CD4-positive, alpha-beta T cell treated with Interleukin-2 at 100 ng/mL for 4 hours (primary cell): ENCODE data around the gene PLCL2.

Source experiments
- DNase-seq: peaks from one replicate; pipeline ENCODE4 v3.0.0-alpha.2; 2020; ENCODE audit warnings: low spot score

The PLCL2 gene

DNA sequence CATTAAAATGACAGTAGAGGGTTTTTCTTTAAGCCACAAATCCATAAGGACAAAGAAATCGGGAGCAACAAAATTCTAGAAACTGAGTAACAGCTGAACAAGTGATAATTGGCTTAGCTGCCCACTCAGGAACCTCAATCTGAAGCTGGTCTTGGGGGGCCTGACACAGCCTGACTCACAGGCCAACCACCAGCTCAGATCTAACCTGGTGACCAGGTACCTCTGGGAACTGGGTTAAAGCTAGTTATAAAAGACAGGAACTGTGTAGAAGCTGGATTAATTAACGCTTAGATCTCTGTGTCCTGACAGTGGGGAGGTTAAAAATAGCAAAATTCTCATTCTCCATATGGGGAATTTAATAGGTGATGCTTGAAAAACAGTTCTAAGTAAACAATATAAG, 161.9 kb downstream of the PLCL2 start:
- no peak for DNase-seq

DNA sequence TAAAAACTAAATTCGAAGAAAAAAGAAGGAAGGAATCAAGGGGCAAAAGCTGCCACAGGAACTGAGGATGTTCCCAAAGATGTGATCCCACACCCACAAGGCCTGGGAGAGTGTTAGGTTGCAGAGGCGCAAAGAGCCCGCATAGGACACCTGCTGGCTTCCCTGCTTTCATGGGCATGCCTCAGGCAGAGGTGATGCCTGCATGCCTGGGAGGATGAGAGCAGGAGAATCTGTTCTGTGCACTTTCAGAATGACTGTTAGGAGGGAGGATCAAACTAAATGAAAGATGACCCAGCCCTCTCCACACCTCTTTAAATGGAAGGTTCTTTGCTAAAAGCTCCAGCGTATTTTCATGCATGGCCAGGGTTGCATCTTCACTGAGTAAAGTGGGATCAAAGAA, 162.4 kb downstream of the PLCL2 start:
- DNase-seq: no peak

DNA sequence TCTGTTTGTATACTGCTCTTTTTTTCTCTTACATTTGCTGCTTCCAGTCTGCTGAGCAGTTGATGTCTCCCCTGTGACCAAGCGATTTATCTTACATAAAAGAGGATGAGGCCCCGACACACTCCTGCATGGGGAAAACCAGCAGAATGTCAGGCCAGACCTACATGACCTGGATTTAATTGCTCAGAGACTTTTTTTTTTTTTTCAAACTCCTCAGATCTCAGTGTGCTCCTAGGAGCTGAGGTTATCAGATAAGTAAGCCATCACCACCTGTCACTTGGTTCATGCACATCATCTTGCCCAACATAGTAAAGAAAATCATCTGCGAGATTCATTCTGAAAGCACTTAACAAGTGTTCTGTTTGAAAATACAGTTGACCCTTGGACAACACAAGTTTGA, 163.1 kb downstream of the PLCL2 start:
- DNase-seq: no peak

DNA sequence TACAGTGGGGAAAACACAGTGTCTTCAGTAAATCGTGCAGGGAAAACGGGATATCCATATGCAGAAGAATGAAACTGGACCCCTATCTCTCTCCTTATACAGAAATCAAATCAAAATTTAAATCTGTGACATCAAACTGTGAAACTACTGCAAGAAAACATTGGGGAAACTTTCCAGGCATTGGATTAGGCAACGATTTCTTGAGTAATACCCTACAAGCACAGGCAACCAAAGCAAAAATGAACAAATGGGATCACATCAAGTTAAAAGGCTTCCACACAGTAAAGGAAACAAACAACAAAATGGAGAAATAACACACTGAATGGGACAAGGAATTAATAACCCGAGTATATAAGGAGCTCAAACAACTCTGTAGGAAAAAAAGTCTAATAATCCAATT, 165.3 kb downstream of the PLCL2 start:
- DNase-seq: no peak

DNA sequence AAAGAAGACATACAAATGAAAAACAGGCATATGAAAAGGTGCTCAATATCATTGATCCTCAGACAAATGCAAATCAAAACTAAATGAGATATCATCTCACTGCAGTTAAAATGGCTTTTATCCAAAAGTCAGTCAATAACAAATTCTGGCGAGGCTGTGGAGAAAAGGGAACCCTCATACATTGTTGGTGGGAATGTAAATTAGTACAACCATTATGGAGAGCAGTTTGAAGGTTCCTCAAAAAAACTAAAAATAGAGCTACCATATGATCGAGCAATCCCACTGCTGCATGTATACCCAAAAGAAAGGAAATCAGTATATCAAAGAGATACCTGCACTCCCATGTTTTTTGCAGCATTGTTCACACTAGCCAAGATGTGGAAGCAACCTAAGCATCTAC, 165.8 kb downstream of the PLCL2 start:
- DNase-seq: no peak

DNA sequence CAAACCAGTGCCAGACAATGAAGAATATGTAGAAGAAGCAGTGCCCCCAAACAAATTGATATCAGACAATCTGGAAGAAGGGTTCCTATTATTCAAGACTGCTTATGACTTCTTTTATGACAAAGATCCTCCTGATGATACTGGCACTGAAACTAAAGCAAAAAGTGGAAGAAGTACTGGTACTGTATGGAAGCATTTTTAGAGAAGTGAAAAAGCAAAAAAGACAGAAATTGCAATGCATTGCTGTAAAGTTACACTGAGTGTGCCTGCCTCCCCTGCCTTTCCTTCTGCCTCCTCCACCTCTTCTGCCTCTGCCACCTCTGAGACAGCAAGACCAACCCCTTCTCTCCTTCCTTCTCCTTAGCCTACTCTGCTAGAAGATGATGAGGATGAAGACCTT, 167.6 kb downstream of the PLCL2 start:
- DNase-seq: no peak

DNA sequence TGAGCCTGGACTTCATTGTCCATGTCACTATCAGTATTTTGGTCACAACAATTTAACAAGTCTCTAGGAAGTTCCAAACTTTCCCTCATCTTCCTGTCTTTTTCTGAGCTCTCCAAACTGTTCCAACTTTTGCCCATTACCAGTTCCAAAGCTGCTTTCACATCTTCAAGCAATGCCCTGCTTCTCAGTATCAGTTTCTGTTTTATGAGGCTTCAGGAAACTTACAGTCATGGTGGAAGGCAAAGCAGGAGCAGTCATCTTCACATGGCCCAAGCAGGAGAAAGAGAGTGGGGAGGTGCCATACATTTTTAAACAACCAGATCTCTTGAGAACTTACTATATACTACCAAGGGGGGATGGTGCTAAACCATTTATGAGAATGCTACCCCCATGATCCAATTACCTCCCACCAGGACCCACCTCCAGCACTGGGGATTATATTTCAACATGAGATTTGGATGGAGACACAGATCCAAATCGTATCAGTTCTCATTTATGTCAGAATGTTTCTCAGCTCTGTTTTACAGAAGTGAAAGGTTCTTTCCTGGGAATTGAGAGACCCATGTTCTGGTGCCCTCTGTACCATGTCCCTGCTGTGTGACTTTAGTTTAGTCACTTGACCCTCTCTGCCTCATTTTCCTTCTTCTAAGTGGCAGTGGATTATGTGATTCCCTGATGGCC, 169.7 kb downstream of the PLCL2 start:
- DNase-seq: no peak

DNA sequence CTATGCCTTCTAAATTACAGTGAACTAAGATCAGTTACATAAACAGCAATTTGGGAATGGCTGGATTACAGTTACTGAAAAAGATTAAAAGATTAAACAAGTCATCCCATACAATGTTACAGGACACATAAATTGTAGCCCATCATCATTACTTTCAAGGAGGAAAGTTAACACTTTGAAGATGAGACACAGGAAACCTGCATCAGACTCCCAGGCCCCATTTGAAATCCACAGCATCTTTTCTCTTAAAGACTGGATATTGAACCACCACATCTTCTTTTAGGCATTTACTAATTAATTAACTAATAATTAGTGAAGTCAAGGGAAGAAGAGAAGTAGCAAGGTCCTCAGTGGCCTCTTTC, 170.2 kb downstream of the PLCL2 start:
- DNase-seq: no peak

DNA sequence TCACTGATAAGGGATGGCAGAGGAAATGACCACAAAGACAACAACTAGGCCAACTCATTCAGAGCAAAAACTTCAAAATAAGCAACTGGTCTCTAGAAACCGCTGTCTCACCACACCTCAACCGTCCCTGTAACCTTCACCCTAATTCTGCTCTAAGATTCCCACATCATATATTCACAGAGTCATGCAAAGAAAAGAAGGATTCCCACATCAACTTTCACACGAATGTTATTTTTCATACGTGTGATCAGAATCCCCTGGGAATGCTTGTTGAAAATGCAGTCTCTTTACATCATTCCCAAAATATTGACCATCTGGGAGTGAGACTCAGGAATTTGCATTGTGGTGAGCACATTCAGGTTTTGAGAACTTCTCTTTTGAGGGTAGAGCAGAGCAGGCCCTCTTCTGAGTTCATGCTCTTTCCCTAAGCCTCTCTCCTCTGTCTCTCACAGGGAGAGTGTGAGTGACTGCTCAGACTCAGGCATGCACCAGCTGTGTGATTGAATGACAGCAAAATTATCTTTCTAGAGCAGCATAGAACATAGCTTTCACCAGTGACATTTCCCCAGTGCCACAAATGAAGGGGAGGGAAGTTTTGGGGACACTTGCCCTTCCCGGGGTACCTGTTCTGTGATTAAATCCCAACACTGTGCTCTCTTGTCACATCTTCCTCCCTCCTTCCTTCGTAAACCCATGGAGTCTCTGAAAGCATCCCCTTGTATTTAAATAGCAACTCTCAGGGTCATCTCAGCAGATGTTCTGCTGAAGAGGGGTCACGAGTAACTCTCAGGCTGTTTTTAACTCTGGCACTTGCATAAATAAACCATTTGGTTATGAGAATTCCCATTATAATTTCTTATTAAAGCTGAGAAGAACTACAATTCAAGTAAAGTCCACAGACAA, 170.9 kb downstream of the PLCL2 start:
- DNase-seq: no peak

DNA sequence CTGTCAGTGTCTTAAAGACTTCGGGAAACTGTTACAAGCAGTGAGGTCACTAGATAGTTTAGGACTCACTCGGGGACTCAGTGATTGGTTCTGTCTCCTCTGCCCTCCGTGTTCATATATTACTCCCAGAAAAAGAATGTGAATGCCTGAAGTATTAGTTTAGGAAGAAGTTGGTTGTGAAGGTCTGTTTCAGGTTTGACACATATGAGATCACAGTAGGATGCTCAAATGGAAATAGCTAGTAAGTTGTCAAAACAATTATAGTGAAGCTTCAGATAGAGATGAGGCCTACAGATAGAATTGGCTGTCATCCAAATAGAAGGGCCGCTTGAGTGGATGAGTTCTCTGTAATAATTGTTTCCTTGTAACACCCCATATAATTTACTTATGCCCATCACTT, 172.6 kb downstream of the PLCL2 start:
- DNase-seq: no peak

DNA sequence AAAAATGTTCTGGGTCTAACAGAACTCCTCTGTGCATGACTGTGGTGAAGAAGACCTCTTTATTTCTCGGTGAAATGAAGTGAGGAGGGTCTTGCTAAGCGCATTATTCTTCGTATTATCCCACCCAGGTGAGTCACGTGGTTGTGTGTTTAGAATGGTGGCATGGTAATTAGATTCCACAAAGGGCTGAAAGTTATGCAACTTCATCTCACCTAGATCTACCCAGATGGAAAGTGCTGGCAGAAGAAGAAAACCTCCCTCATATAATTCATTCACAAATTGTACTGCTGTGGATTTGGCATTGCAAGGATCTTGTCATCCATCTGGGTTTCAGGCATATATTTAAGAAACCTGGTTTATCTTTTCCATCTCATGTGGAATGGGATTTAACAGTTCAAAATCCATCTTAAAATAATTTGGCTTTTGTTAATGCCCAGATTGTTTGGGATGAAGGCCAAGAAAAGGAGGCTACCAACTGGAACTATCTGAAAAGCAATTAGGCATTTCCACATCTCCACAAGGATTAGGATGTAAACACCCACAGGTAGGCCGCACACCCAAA, 175.3 kb downstream of the PLCL2 start:
- DNase-seq: no peak

DNA sequence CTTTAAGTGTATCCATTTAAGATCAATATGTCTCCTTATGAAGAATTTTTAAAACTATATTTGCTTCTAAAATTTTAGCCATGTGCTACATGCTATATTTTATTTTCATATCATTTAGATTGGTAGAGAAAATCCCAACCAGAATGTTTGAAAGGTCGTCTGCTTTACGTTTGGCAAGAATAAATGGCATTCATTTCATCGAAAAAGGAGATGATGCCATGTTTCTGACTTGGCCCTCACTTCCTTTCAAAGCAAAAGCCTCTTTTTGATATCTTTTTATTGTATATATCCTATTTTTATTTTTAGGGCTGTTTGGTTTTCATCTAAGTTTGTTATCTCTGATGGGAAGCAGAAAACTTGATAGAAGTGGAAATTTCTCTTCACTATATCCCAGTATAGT, 176.2 kb downstream of the PLCL2 start:
- DNase-seq: no peak

DNA sequence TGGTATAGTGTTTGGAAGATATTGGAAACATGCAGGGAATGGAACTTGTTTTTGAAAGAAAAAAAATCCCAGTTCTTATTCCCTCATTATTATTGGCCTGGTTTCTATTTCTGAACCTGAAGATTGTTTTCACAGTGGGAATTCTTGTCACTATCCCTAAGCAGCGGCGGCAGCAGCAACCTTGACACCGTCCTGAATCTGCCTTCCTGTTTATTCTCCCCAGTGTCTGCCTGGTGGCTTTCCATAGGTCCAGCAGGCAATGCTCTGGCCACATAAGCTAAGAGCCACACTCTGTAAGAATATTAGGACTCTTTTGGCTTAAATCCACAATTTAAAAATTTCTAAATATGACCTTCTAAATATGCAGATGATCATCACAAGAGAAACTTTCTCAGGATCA, 178.0 kb downstream of the PLCL2 start:
- no peak for DNase-seq

DNA sequence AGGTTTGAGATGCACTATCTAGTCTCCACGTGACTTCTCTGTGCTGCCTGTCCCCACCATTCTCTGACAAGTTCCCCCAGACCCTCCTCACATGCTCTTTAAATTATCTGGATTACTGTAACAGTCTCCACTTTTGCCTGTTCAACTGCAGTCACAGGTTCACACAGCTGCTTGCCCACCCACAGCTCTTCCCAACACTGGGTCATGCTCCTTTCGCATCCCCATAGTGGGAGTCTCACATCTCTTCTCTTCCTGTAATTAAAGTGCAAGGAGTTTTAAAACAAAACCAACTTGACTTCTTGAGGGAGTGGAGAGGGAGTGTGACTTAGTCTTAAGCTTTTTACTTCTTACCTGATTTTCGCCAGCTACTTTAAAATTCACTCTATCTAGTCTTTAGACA, 178.8 kb downstream of the PLCL2 start:
- DNase-seq: no peak

DNA sequence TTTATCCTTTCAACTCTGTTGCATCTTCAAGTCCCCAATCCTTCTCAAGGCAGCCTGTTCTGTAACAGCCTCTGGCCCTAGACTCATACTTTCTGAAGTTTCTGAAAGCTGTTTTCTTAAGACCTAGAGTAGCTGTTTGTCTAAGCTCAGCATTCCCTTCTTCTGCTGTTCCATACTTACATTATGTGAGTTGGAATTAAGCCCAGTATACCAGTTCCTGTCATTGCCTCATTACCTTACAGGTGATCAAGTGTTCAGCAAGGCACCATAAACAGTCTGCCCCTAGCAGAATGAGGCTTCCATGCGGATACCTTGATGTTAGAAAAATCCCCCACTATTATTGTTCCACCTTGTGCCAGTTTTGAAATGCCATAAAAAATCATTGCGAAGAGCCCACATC, 180.6 kb downstream of the PLCL2 start:
- no peak for DNase-seq

DNA sequence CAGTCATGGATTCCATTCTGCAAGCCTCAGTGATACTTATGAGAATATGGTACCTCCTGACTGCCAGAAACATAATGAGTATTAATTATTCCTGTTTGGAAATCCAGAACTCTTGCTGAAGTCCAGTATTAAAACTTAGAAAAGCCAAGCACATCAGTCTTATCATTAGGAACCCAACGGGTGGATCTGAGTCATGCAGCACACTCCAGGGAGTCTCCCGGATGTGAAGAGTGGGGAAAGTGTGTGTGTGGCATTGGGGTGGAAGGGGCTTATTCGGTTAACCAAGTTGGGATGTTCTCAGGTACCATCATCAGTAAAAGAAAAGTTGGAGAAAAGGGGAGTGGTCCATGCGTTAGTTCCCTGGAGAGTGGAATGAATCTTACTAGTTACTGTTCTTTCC, 181.1 kb downstream of the PLCL2 start:
- DNase-seq: no peak

DNA sequence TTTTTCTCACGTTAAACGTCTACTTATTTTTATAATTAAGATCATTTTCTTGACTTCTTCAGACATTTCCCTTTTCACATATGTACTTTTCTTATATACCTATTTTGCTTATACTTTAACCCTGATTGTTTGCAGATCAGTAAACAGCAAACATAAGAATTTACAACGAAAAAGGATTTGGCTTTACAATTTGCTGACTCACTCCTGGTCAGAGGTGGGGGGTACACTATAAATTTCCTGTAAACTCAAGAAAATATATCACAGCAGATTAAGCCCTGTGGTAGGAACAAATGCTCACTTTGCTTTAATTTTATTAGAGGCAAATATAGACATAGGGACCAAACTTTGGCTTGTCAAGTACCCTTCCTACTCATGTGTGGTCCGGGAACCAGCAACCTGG, 185.0 kb downstream of the PLCL2 start:
- no peak for DNase-seq

DNA sequence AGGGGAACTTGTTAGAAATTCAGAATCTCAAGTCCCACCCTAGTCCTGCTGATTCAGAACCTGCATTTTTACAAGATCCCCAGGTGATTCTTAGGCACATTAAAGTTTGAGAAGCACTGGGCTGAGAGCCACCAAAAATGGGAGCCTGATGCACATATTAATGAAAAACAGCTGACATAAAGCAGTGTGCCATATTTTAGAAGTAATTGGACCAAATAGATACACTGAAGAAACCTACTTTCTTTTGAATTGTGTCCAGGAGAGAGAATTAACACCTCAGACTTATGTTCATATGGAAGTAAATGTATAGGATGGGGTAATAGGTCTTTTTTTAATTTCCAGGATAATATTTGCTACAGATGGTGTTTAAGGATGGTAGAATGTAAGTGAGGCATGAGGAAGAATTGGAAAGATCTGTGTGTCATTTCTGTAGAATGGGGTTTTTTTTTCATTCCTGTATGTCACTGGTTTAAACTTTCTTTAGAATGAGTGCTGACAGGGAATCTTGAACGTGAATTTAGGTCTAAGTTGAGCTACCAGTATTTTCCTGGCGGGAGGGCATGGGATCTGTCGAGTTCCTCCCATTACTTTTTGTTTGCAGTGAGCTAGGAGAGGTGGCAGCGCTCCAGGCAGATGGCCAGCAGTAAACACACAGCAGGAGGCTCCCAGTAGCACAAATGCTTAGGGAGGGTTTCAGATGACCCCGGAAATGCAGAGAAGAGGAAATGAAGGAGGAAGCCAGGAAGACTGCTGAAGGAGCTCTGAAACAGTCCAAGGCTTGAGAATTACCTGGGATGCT, 185.6 kb downstream of the PLCL2 start:
- no peak for DNase-seq

DNA sequence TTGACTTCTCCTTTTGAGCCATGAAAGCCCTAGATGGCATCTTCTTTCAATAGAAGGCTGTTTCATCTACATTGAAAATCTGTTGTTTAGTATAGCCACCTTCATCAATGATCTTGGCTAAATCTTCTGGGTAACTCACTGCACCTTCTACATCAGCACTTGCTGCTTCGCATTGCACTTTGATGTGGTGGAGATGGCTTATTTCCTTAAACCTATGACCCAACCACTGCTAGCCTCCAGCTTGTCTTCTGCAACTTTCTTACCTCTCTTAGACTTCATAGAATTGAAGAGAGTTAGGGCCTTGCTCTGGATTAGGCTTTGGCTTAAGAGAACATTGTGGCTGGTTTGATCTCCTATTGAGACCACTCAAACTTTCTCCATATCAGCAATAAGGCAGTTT, 189.8 kb downstream of the PLCL2 start:
- DNase-seq: peak; percentile 47

DNA sequence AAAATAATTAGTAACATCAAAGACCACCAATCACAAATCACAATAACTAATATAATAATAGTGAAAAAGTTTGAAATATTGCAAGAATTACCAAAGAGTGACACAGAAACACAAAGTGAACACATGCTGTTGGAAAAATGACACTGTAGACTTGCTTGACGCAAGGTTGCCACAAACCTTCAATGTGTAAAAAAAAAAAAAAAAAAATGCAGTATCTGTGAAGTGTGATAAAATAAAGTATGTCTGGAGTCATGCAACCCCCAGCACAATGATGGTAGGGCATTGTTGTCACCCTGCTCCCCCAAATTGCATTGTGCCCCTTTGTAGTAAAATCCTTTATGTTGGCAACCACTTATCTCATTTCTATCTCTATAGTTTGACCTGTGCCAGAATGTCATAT, 190.6 kb downstream of the PLCL2 start:
- DNase-seq: no peak

DNA sequence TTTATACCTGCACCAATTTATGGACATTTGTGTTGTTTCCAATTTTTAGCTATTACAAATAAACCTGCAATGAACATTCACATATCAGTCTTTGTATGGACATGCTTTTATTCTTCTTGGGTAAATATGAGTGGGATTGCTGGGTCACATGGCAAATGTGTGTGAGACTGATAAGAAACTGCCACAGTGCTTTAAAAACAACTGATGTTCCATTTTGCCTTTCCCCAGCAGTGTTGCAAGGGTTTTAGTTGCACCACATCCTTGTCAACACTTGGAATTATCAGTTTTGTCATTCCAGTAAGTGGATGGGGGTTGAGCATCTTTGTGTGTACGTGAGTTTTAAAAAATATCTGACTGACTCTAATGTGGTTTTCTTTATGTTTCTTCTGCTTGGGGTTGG, 191.2 kb downstream of the PLCL2 start:
- DNase-seq: no peak

DNA sequence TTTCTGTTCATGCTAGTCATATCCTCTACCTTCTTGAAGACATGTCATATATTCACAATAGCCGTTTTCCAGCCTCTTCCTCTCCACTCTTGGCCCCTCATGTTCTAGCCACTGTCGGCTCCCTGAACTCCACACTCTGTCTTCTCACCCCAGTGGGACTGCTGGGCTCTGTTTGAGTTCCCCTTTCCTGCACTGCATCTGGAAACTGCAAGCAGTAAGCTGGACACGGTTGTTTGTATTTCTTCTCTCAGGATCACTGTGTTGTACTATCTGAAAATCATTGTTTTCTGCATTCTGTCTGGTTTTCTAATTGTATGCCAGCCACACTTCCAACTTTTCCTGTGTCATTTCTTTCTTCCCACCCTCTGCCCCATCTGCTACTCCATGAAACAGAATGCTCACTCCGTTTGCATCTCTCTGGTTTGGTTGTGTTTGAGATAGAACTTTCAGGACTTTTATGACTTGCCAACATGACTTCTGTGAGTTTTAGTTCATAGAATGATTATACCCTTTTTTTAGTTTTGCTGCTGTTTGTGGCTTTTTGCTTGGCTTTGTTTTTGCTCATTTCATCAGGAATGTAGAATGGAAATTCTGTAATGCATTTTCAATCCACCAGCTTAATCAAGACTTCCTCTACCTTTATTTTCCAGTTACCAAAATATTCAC, 192.3 kb downstream of the PLCL2 start:
- DNase-seq: no peak
